Left colon (tissue), 2 donors: Measurements from ENCODE around the gene GPR18. TPM values are rescaled to one million over a fixed set of nuclear protein-coding genes. Genes with fewer than 3 reads are reported as not detected.

Experiments
- ATAC-seq: fragments of 200-7000 bp; cut with Tn5 transposase; one replicate; pipeline ENCODE4 v1.9.1; 2020; ENCODE audit warnings: mild to moderate bottlenecking, moderate library complexity
- DNase-seq, 2 donors: peaks; one replicate each; pipeline ENCODE4 v3.0.0-alpha.2; 2020
- intact Hi-C, 2 donors: fragments of 100-400 bp; cut with DNase I in 1 of 2; cut with micrococcal nuclease in 1 of 2; formaldehyde crosslinking; loops; one replicate each; pipeline versions ENCODE4 v1.11.2 to v1.14.0; 2022; cut with DNase I, micrococcal nuclease
- total RNA-seq, 2 donors: library from RNA; stranded (reverse); fragmentation: NEBNext Ultra II Directional; extraction: Animal tissue kit (Norgen Biotek cat#: 25700); gene quantifications; one replicate each; pipeline ENCODE4 v1.2.1, GENCODE V29; 2021
- donor health status: DM: no; HTN: no; CAD: no.
- donor health status: DM: yes; HTN: yes; CAD: no.

Gene GPR18
- total RNA-seq, 2 donors from 2014 or later: 0.59 TPM; not detected in 1

DNA sequence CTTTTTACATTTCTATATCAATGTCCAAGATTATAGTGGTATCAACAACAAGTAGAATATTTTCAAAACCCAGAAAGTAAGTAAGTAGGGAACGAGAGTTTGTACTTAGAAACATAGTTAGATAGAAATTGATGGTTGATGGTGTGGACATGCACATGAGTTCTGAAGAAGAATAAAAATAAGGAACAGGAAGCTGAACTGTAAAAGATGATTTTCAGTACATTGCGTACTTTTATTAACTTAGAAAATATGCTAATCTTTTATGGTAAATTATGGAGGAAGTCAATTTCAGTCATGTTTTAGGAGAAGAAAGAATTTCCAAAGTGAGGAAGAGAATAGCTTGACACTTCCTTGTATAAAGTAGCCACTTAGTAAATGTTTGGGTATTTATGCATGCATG is 12.3 kb upstream of the GPR18 start:
- no peak for ATAC-seq
- no peak for DNase-seq
- intact Hi-C loops: no loop called here

GRCh38 chr13:99269627-99270241 is 11.6 kb upstream of the GPR18 start:
- peak; percentile 73 for ATAC-seq
- DNase-seq: no peak
- intact Hi-C loops: loop anchor here in 1 of 2 donors (5.0 kb wide), 2 partner anchors 92 to 168 kb away; no protein-coding TSS in a partner anchor

- intact Hi-C loops: loop anchor here in 1 of 2 donors (5.0 kb wide), 2 partner anchors 92 to 168 kb away; no protein-coding TSS in a partner anchor
- ATAC-seq: no peak
These were observed 10.6 kb upstream of the GPR18 start for GRCh38 chr13:99268822-99269221.

GRCh38 chr13:99267927-99268326 is 9.7 kb upstream of the GPR18 start:
- intact Hi-C loops: loop anchor here in 1 of 2 donors (5.0 kb wide), 2 partner anchors 91 to 169 kb away; no protein-coding TSS in a partner anchor
- no peak for DNase-seq

More at GRCh38 chr13:99268822-99269221, 10.6 kb upstream of the GPR18 start:
- DNase-seq: no peak

GRCh38 chr13:99266827-99267226 is 8.6 kb upstream of the GPR18 start:
- DNase-seq (no peak), ATAC-seq (no peak)
- intact Hi-C loops: loop anchor here in 1 of 2 donors (5.0 kb wide), 2 partner anchors 90 to 170 kb away; no protein-coding TSS in a partner anchor

More at GRCh38 chr13:99267927-99268326, 9.7 kb upstream of the GPR18 start:
- no peak for ATAC-seq

DNA sequence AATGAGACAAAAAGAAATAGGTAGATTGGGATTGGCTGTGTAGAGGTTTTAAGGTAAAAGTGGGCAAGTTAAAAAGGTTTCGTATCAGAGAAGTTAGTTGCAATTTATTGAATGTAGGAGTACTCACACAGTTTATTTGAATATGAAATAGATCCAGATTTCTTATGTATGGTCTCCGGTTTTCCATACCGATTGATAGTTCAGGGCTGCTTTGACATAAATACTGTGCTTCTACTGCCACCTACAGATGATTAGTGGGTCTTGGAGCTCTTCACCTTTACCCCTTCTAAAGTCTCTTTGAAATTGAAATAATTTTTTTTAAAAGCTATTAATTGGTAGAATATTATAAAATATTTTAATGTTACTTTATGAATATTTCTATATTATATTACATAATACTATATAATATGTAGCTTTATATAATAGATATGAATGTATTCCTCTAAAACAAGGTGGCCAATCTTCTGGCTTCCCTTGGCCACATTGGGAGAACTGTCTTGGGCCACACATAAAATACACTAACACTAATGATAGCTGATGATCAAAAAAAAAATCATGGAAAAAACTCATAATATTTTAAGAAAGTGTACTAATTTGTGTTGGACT is 7.7 kb upstream of the GPR18 start:
- intact Hi-C loops: loop anchor here in 1 of 2 donors (5.0 kb wide), 2 partner anchors 89 to 171 kb away; no protein-coding TSS in a partner anchor
- ATAC-seq: peak; percentile 80

DNA sequence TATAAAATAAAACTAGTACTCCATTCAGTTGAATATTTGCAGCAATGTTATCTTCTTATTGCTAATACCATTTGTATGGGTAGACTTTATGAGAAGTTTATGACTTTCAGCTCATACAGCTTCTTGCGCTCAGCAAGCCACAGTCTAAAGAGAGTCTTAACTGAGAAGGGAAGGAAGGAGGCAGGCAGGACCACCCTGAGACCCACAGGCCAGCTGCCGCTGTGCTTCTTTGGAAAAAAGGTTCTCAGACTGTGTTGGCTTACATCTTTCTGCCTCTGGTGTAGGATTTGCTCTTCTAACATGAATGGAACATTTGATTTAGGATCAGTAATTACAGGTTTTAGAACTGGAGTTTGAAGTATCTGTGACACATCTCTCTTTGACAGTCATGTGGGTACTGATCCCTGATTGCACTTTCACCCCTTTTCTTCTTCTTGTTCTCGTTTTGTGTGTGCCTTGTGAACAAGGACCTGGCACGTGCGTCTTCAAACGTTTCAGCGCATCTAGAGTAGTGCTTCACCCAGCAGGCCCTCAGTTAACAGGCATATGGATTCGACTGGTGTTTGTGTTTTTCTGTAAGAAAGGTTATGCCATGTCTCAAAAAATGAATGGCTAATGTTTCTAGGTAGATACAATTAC is 7.1 kb upstream of the GPR18 start:
- DNase-seq: no peak
- intact Hi-C loops: loop anchor here in 1 of 2 donors (5.0 kb wide), 2 partner anchors 88 to 172 kb away; no protein-coding TSS in a partner anchor
- no peak for ATAC-seq

More for the DNA sequence above, 7.7 kb upstream of the GPR18 start:
- DNase-seq: no peak

DNA sequence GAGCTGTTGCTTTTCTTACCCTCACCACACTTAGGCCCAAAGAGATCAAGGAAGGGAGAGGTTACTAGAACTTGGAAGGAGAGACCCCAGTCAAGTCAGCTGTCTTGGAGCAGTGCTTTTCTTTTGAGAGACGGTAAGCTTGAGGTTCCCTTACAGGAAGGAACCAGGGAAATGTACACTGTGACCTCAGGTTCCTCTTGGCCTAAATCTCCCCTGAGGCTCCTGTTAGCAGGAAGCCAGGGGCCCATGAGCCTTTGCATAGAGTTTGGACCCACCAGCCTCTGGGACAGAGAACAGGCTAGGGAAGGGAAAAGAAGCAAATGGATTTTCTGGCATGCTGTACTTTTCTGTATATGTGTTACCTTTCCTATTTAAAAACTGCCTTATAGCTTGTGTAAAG is 5.9 kb upstream of the GPR18 start:
- no peak for ATAC-seq
- no peak for DNase-seq
- intact Hi-C loops: no loop called here

DNA sequence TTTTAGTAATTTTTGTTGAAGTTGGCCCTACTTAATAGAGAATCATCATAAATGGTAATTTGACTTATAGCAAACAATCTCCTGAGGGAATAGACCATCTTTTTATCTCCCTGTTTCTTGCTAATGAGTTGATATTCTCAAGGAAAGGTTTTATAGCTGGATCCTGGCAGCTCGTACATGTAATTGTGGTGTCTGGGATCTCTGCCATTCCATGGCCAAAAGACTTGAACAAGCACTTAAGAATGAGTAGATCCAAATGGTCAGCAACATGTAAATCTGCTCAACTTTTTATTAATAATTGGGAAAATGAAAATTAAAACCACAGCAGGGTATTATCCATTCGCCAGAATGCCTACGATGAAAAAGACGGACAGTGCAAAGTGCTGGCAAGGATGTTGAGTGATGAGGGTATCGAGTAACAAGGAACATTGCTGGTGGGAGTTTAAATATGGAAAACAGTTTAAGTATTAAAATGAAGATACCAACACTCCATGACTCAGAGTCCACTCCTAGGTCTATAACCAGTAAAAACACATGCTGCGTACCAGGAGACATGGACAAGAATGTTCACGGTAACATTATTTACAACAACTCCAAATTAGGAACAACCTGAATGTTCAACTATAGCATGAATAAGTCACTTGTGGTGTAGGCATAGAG is 5.1 kb upstream of the GPR18 start:
- intact Hi-C loops: no loop called here
- DNase-seq (no peak), ATAC-seq (no peak)

DNA sequence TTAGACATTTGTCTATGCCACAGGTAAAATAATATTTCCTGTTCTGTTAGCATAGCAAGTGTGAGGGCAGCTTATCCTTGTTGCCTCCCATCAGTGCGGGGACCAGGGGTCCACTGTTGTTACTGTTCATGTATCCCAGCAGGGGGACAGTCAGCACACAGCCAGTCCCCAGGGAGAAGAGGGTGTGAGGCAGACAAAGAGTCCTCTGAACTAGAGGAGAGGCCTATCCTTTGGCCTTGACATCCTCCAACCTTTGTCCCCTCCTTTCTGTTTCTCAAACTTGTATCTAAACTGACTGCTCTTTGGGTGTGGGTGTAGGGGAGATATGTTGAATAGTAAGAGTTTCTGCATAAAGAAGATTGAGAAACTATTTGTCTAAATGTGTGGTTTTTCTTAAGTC is 2.9 kb upstream of the GPR18 start:
- ATAC-seq (no peak), DNase-seq (no peak)
- intact Hi-C loops: no loop called here

GRCh38 chr13:99260216-99260615 is 2.0 kb upstream of the GPR18 start:
- no peak for ATAC-seq
- DNase-seq: no peak
- intact Hi-C loops: no loop called here

DNA sequence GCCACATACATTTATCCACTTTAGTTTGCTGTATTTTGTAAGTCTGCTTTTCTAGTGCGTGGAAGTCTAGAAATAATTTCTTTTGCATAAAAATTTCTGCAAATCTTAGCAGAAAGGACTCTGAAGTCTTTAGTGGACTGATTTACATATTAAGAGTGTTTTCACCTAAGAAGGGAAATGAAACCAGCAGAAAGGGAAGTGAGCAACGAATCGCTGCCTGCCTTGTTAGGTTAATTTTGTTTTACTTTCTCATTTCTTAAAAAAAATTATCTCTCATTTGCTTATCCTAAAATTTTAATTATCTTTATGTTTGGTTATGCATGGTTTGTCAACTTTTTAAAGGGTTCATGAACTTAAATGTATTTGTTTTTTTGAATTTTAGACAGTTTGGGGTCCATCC is 767 bp upstream of the GPR18 start:
- ATAC-seq: no peak
- DNase-seq: no peak
- intact Hi-C loops: no loop called here

GRCh38 chr13:99257291-99257690 is 888 bp downstream of the GPR18 start:
- intact Hi-C loops: no loop called here
- no peak for ATAC-seq
- no peak for DNase-seq

DNA sequence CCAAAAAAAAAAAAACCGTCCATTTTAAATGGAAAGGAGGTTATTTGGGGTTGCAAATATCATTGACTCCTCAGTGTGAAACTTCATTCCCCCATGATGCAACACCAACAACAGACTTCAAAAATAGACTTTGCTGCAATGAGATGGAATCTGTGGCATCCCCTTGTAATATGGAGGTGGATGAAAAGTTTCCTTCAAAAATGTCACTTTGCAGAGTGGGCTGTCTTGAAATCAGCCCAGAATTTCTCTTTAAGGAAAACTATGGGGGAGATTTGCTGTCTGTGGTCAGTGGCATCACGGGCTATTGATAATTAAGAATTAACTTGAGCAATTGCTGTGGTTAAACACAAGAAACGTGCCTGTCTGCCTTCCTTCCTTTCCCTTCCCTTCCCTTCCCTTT is 1.5 kb downstream of the GPR18 start:
- ATAC-seq: no peak
- intact Hi-C loops: no loop called here
- DNase-seq: no peak

- DNase-seq: no peak
- intact Hi-C loops: no loop called here
- ATAC-seq: no peak
These were observed 1.9 kb downstream of the GPR18 start for GRCh38 chr13:99256283-99256682.

DNA sequence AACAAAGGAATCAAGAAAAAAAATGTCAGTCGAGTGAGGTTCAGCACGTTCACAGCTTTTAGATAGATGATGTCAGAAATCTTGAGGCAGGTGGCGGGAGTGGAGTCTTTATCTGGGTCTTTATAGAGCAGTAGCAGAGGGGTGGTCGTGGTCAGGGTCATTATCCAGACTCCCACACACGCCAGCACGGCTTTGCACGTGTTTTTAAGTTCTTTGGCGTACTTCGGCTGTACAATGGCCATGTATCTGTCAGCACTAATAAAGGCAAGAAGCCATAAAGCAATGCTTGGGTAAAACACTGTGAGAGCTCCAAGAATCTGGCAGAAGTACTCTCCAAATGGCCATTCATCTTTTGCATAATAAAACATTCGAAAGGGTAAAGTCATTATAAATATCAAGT is 2.9 kb downstream of the GPR18 start:
- intact Hi-C loops: no loop called here
- DNase-seq: no peak
- ATAC-seq: no peak

GRCh38 chr13:99254830-99255229 is 3.3 kb downstream of the GPR18 start:
- intact Hi-C loops: no loop called here
- ATAC-seq (no peak), DNase-seq (no peak)

DNA sequence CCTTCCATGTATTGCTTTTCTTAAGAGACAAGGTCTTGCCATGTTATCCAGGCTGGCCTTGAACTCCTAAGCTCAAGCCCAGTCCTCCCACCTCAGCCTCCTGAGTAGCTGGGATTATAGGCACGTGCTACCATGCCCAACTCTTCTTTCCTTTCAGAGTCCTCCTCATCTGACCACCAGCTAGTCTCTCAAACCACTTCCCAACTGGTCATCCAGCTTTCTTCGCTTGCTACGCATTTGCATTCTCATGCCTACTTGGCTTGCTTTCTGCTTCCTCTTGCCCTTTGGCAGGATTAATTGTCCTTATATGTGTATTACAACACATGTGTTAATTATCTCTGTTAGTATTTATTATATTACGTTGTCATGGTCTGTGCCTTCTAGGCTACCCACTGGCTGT is 6.3 kb downstream of the GPR18 start:
- ATAC-seq (no peak), DNase-seq (no peak)
- intact Hi-C loops: no loop called here

- ATAC-seq (no peak), DNase-seq (no peak)
These were observed 7.0 kb downstream of the GPR18 start for GRCh38 chr13:99250982-99251825.

More at GRCh38 chr13:99250982-99251825, 7.0 kb downstream of the GPR18 start:
- intact Hi-C loops: no loop called here
